Measurements from ENCODE around the gene PLAAT4. TPM values are rescaled to one million over a fixed set of nuclear protein-coding genes. Genes with fewer than 3 reads are reported as not detected.

The PLAAT4 gene
- total RNA-seq, 2 donors from 2014 or later, result 11.3 to 18.2 TPM

- Histone ChIP-seq H3K27ac (peak overlapping the region in 1 of 2 donors; percentile 5), H3K27me3 (no peaks in the 10 kb centered on the region), H3K36me3 (peaks cover 61% of the 10 kb centered on the region), H3K9me3 (peaks cover 0 to 23% of the 10 kb centered on the region in 2 donors), H3K4me3 (no peak overlapping the region), H3K4me1 (peaks cover 0 to 20% of the 10 kb centered on the region in 2 donors)
- no peak for DNase-seq (ENCODE audit: low spot score)
- TF ChIP-seq CTCF (IDR thresholded peaks at IDR 0.05), result no peak
Observed at GRCh38 chr11:63583357-63583677, 46.7 kb downstream of the PLAAT4 start.

- no peak for DNase-seq (ENCODE audit: low spot score)
- Histone ChIP-seq H3K4me3 (no peak overlapping the region), H3K27me3 (no peaks in the 10 kb centered on the region), H3K4me1 (peaks cover 0 to 20% of the 10 kb centered on the region in 2 donors), H3K36me3 (peaks cover 72% of the 10 kb centered on the region), H3K27ac (no peak overlapping the region), H3K9me3 (peaks cover 0 to 2% of the 10 kb centered on the region in 2 donors)
- no peak for TF ChIP-seq CTCF (IDR thresholded peaks at IDR 0.05)
Observed at GRCh38 chr11:63586451-63587166, 50.0 kb downstream of the PLAAT4 start.

- no peak for TF ChIP-seq CTCF (IDR thresholded peaks at IDR 0.05)
- Histone ChIP-seq H3K4me3 (no peak overlapping the region), H3K36me3 (peaks cover 77% of the 10 kb centered on the region), H3K27ac (no peak overlapping the region), H3K9me3 (no peaks in the 10 kb centered on the region), H3K27me3 (no peaks in the 10 kb centered on the region), H3K4me1 (peaks cover 0 to 8% of the 10 kb centered on the region in 2 donors)
- DNase-seq (ENCODE audit: low spot score), result no peak
Observed at GRCh38 chr11:63589000-63589399, 52.4 kb downstream of the PLAAT4 start.

GRCh38 chr11:63590024-63590788, 53.6 kb downstream of the PLAAT4 start:
- Histone ChIP-seq H3K27ac (no peak overlapping the region), H3K27me3 (no peaks in the 10 kb centered on the region), H3K36me3 (peaks cover 78% of the 10 kb centered on the region), H3K4me1 (peaks cover 0 to 8% of the 10 kb centered on the region in 2 donors), H3K9me3 (no peaks in the 10 kb centered on the region), H3K4me3 (no peak overlapping the region)
- TF ChIP-seq CTCF (IDR thresholded peaks at IDR 0.05), result no peak
- no peak for DNase-seq (ENCODE audit: low spot score)

GRCh38 chr11:63592975-63593395, 56.4 kb downstream of the PLAAT4 start:
- Histone ChIP-seq H3K4me3 (no peak overlapping the region), H3K9me3 (no peaks in the 10 kb centered on the region), H3K27ac (no peak overlapping the region), H3K27me3 (no peaks in the 10 kb centered on the region), H3K4me1 (no peaks in the 10 kb centered on the region), H3K36me3 (peaks cover 77% of the 10 kb centered on the region)
- DNase-seq (ENCODE audit: low spot score), result no peak
- TF ChIP-seq CTCF (IDR thresholded peaks at IDR 0.05), result peak in 1 of 2 donors; percentile 51
